Karpas-422 (cell line): ENCODE results near the gene ENTHD1. TPM values are rescaled to one million over a fixed set of nuclear protein-coding genes. Genes with fewer than 3 reads are reported as not detected.
A peak's percentile ranks its signal among the peaks of the same experiment; 100 is the strongest.

Experiments
- DNase-seq: peaks from one replicate; pipeline ENCODE4 v3.0.0-alpha.2; 2015
- H2AFZ ChIP-seq: fragments of 200-600 bp; sonication (generic); 2 replicates; pipeline ENCODE4 v1.6.1; 2014; ENCODE audit warnings: antibody characterized with exemption, low read length, mixed read lengths
- H3K27ac ChIP-seq: fragments of 200-600 bp; sonication (generic); 2 replicates; pipeline ENCODE4 v1.5.1; 2014; ENCODE audit warnings: mild to moderate bottlenecking, low read length, moderate library complexity
- H3K27me3 ChIP-seq: fragments of 200-600 bp; sonication (generic); 2 replicates; pipeline ENCODE4 v1.6.1; 2014; ENCODE audit warnings: low read length, mixed read lengths
- H3K36me3 ChIP-seq: fragments of 200-600 bp; sonication (generic); 2 replicates; pipeline ENCODE4 v1.6.1; 2014; ENCODE audit warnings: low read length, mixed read lengths; ENCODE audit not compliant: insufficient read depth
- H3K4me1 ChIP-seq: fragments of 200-600 bp; sonication (generic); 2 replicates; pipeline ENCODE4 v1.6.1; 2014; ENCODE audit warnings: mild to moderate bottlenecking, low read length, mixed read lengths
- H3K4me2 ChIP-seq: fragments of 200-600 bp; sonication (generic); 2 replicates; pipeline ENCODE4 v1.6.1; 2014; ENCODE audit warnings: low read length, low read depth, mild to moderate bottlenecking; ENCODE audit not compliant: poor library complexity, severe bottlenecking
- H3K4me3 ChIP-seq: fragments of 200-600 bp; sonication (generic); 2 replicates; pipeline ENCODE4 v1.5.1; 2014; ENCODE audit warnings: mild to moderate bottlenecking, antibody characterized with exemption, low read length, mixed read lengths
- H3K79me2 ChIP-seq: fragments of 200-600 bp; sonication (generic); 2 replicates; pipeline ENCODE4 v1.6.1; 2014; ENCODE audit warnings: mild to moderate bottlenecking, low read length, mixed read lengths
- H3K9ac ChIP-seq: fragments of 200-600 bp; sonication (generic); 2 replicates; pipeline ENCODE4 v1.6.0; 2014; ENCODE audit warnings: low read length
- H3K9me2 ChIP-seq: fragments of 200-600 bp; sonication (generic), shearing (Covaris generic); replicated peaks from 2 replicates; pipeline ENCODE4 v1.6.0; 2014; ENCODE audit warnings: mild to moderate bottlenecking, low read length, moderate library complexity; ENCODE audit not compliant: insufficient read depth
- H3K9me3 ChIP-seq: fragments of 300-700, 200-600 bp; sonication (generic); 2 replicates; pipeline ENCODE4 v1.6.1; 2014; ENCODE audit warnings: low read length, mixed read lengths
- H4K20me1 ChIP-seq: fragments of 200-600 bp; sonication (generic); 2 replicates; pipeline ENCODE4 v1.6.1; 2014; ENCODE audit warnings: mild to moderate bottlenecking, antibody characterized with exemption, low read length, low read depth; ENCODE audit not compliant: insufficient read depth
- total RNA-seq: library from RNA; depleted of rRNA; stranded (reverse); fragments of >200 nt; shearing (Covaris generic); gene quantifications from 2 replicates; pipeline ENCODE4 v1.2.3, GENCODE V29; 2014; ENCODE audit warnings: low replicate concordance

The ENTHD1 gene
- total RNA-seq, 1 experiment from 2014 or later, result not detected

DNA sequence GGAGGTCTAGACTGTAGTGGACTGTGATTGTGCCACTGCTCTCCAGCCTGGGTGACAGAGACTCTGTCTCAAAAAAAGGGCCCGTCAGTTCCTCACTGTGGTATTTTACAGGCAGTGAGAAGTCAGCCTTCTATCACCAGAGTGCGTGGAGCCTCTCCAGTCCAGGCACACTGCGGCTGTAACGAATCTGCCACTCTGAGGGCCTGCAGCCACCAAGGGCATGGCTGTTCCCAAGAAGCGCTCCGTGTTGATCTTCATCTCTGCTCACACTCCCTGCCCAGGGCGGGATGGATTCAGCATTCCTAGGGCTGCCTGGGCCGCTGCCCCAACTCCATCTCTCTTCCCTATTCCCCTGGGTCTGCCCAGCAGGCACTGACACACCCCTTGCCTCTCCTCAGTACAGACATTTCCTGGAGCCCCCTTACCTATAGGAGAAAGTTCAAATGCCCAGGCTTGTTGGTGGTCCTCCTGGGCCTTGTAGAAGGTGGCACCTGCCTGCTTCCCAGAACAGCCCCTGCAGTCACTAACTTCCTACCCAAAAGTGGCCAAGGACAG, 174.6 kb downstream of the ENTHD1 start:
- Histone ChIP-seq H3K4me3 (no peak overlapping the region), H3K27ac (no peak overlapping the region), H2AFZ (no peak overlapping the region), H3K4me2 (no peak overlapping the region), H3K9ac (no peak overlapping the region), H3K9me2 (no peaks in the 10 kb centered on the region), H3K27me3 (no peaks in the 10 kb centered on the region), H3K36me3 (no peaks in the 10 kb centered on the region), H3K79me2 (no peaks in the 10 kb centered on the region), H3K9me3 (no peaks in the 10 kb centered on the region), H3K4me1 (peaks cover 5% of the 10 kb centered on the region), H4K20me1 (no peaks in the 10 kb centered on the region)
- DNase-seq, result no peak

DNA sequence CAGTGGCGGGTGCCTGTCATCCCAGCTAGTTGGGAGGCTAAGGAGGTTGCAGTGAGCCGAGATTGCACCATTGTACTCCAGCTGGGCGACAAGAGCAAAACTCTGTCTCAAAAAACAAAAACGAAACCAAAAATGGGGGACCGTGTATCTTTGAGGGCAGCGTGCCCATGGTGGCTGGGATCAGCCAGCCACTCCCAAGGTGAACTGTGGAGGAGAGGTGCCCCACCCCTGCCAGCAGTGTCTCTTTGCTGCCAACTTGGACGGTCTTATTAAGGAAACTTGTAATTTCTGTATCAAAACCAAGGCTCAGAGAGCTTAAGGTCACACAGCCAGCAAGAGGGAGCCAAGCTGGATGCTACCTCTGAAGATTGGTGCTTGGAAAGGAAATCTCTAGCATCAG, 175.4 kb downstream of the ENTHD1 start:
- Histone ChIP-seq H3K9me3 (no peaks in the 10 kb centered on the region), H3K4me3 (no peak overlapping the region), H3K27me3 (no peaks in the 10 kb centered on the region), H3K9me2 (no peaks in the 10 kb centered on the region), H3K4me2 (no peak overlapping the region), H3K79me2 (no peaks in the 10 kb centered on the region), H3K27ac (no peak overlapping the region), H4K20me1 (no peaks in the 10 kb centered on the region), H3K36me3 (no peaks in the 10 kb centered on the region), H2AFZ (no peak overlapping the region), H3K9ac (no peak overlapping the region), H3K4me1 (peaks cover 5% of the 10 kb centered on the region)
- DNase-seq, result no peak

DNA sequence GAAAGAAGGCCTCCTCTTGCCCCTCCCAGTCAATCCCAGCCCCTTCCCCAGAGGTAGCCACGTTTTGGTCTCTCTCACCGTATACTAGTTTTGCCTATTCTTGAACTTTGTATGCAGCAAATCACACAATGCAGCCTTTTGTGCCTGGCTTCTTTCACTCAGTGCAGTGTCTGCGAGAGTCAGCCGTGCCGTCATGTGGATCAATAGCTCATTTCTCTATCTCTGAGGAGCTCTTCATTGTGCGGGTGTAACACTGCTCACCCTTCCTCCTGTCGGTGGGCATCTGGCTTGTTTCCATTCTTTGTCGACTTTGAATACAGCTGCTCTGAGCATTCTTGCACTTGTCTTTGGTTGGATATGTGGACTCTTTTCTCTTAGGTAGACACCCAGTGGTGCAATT, 176.5 kb downstream of the ENTHD1 start:
- no peak overlapping the region for H3K4me2 ChIP-seq
- H3K4me3 ChIP-seq, result no peak overlapping the region
- H3K36me3 ChIP-seq, result no peaks in the 10 kb centered on the region
- no peaks in the 10 kb centered on the region for H3K9me2 ChIP-seq
- no peak overlapping the region for H3K9ac ChIP-seq
- H4K20me1 ChIP-seq, result no peaks in the 10 kb centered on the region; the same call in 1 of the 2 replicates
- no peak for DNase-seq
- H2AFZ ChIP-seq, result no peak overlapping the region
- no peak overlapping the region for H3K27ac ChIP-seq
- H3K27me3 ChIP-seq, result no peaks in the 10 kb centered on the region
- H3K79me2 ChIP-seq, result no peaks in the 10 kb centered on the region
- H3K9me3 ChIP-seq, result no peaks in the 10 kb centered on the region
- peaks cover 10% of the 10 kb centered on the region for H3K4me1 ChIP-seq

DNA sequence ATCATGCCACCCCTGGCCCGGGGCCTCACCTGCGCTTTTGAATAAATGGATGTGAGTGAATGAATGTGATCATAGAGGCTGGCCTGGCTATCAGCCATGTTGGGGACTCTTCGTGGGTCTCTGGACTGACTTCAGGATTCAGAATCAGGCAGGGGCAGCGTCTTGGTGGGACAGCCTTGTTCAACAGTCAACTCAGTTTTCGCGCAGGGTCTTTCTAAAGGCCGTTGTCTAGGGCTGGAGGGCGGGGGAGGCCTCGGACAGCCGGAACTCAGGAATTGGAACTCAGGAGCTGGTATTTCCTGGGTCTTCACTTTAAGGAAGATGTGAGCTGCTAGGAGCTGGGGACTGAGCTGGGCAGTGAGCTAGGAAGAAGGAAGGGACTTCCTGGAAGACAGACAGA, 177.0 kb downstream of the ENTHD1 start:
- no peak overlapping the region for H3K27ac ChIP-seq
- no peaks in the 10 kb centered on the region for H3K36me3 ChIP-seq
- no peak for DNase-seq
- no peak overlapping the region for H3K4me3 ChIP-seq
- peaks cover 10% of the 10 kb centered on the region for H3K4me1 ChIP-seq
- H3K9me2 ChIP-seq, result no peaks in the 10 kb centered on the region
- H3K9ac ChIP-seq, result no peak overlapping the region
- H2AFZ ChIP-seq, result no peak overlapping the region
- H4K20me1 ChIP-seq, result no peaks in the 10 kb centered on the region; the same call in 1 of the 2 replicates
- no peaks in the 10 kb centered on the region for H3K27me3 ChIP-seq
- no peak overlapping the region for H3K4me2 ChIP-seq
- H3K9me3 ChIP-seq, result no peaks in the 10 kb centered on the region
- no peaks in the 10 kb centered on the region for H3K79me2 ChIP-seq

DNA sequence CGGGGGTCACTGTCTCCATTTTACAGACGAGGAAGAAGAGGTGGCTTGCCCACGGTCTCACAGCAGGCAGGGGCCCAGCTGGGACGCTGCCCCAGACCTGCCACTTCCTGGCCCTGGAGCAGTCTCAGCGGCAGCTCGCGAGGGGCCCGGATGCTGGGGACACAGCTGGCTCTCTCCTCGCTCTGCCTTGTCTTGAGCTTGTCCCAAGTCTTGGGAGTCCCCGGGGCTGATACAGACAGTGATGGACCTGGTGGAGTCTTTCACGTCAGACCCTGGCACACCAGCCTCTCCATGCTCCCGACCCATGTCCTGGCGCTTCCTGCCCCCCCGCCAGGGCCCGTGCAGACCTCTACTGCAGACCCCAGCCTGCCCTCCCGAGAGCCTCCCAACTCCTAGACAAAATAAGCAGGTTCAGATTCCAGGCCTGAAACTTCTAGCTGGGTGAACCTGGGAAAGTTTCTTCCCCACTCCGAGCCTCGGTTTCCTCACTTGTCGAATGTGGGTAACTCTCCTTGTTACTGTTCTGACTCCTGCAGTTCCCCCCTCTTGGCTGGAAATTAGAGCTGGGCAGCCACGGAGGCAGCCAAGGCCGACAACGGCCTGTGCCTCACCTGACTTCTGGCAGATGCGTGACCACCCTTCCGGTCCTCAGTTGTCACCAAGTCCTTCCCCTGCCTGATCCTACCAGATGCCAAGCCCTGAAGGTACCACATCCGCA, 177.6 kb downstream of the ENTHD1 start:
- H3K9ac ChIP-seq, result no peak overlapping the region
- no peaks in the 10 kb centered on the region for H3K79me2 ChIP-seq
- H2AFZ ChIP-seq, result no peak overlapping the region
- no peak overlapping the region for H3K27ac ChIP-seq
- H3K27me3 ChIP-seq, result no peaks in the 10 kb centered on the region
- no peaks in the 10 kb centered on the region for H3K36me3 ChIP-seq
- no peak overlapping the region for H3K4me2 ChIP-seq
- H3K4me3 ChIP-seq, result no peak overlapping the region
- no peak for DNase-seq
- H3K9me3 ChIP-seq, result no peaks in the 10 kb centered on the region
- H4K20me1 ChIP-seq, result no peaks in the 10 kb centered on the region; the same call in 1 of the 2 replicates
- peaks cover 10% of the 10 kb centered on the region for H3K4me1 ChIP-seq
- no peaks in the 10 kb centered on the region for H3K9me2 ChIP-seq

DNA sequence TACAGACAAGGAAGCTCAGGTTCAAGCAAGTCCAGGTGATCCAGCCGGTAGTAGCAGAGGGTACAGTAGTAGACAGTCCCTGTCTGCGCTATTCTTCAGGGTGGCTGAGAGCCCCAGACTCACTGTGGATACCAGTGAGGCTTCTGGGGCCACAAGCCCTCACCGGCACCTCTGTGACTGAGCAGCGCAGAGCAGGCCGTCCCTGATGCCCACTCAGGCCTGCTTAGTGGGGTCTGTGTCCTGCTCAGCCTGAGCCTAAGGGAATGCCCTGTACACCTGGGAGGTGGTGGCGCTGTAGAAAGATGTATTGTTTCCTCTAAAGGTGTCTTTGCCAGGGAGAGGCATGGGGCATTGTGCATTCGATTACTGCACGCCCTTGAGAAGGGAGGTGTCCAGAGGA, 179.2 kb downstream of the ENTHD1 start:
- no peak overlapping the region for H3K4me3 ChIP-seq

DNA sequence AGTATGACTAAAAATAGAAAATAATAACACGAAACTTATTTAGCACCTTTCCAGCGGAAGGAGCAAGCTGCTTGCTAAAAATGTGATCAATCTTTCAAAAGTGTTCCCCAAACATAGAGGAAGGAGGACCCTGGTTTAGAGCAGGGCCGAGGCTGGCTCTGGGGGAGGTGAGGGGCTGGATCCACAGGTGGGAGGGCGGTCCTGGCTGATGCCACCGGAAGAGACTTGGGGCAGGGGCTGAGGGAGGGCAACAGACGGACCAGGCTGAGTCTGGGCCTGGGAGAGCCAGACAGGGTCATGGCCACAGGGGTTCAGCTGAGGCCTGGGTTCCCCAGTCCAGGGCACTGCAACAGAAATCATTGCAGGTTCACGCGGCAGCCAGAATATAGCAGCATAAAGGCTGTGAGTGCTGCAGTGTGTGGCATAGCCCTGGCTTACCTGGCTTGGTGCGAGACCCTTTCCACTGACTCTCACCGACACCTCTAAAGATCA, 179.7 kb downstream of the ENTHD1 start:
- Histone ChIP-seq H3K9me2 (no peaks in the 10 kb centered on the region), H3K27me3 (no peaks in the 10 kb centered on the region), H3K9ac (no peak overlapping the region), H3K36me3 (no peaks in the 10 kb centered on the region), H3K79me2 (no peaks in the 10 kb centered on the region), H3K27ac (no peak overlapping the region), H3K4me2 (no peak overlapping the region), H4K20me1 (no peaks in the 10 kb centered on the region; the same call in 1 of the 2 replicates), H3K4me3 (no peak overlapping the region), H3K9me3 (no peaks in the 10 kb centered on the region), H3K4me1 (peaks cover 5% of the 10 kb centered on the region), H2AFZ (no peak overlapping the region)
- no peak for DNase-seq

More for the DNA sequence above, 179.2 kb downstream of the ENTHD1 start:
- H3K9me2 ChIP-seq, result no peaks in the 10 kb centered on the region
- no peaks in the 10 kb centered on the region for H3K79me2 ChIP-seq
- no peak overlapping the region for H3K4me2 ChIP-seq
- H3K4me1 ChIP-seq, result peaks cover 5% of the 10 kb centered on the region
- H2AFZ ChIP-seq, result no peak overlapping the region
- no peak for DNase-seq
- no peaks in the 10 kb centered on the region for H3K36me3 ChIP-seq
- H3K27ac ChIP-seq, result no peak overlapping the region
- no peaks in the 10 kb centered on the region for H3K27me3 ChIP-seq
- H4K20me1 ChIP-seq, result no peaks in the 10 kb centered on the region; the same call in 1 of the 2 replicates
- H3K9me3 ChIP-seq, result no peaks in the 10 kb centered on the region
- H3K9ac ChIP-seq, result no peak overlapping the region

DNA sequence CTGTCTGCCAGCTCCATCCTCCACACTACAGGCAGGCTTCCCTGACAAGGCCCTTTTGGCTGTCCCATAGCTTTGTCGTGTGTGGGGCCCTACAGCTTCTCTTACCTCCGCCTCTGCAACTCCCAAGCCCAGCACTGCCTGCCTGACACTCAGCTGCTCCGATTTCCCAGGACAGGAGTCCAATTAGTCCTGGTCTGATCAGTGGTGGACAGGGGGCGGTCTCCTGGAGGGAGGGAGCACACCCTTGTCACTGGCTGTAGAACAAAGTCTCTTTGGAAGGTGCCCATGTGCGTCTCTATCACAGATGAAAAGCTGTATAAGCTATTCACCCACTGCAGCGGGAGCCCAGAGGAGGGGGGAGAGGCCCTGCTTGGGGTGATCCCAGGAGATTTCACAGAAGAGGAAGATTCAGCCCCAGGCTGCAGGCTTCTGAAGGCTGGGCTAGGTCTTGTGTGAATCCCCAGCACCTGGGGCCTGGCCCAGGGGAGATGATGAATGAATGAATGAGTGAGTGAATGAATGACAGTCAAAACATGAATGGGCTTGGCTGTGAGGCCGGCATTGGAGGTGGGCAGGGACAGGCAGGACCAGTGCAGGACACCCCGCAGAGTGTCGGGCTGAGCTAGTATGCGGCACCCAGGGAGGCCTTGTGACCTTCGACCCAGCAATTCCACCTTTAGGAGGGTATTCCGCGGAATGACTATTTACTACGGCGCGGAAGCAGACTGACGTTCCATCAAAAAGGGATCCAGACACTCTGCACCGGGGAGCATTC, 180.6 kb downstream of the ENTHD1 start:
- peaks cover 5% of the 10 kb centered on the region for H3K4me1 ChIP-seq
- peak; percentile 62 for DNase-seq
- H3K9me2 ChIP-seq, result no peaks in the 10 kb centered on the region
- H4K20me1 ChIP-seq, result no peaks in the 10 kb centered on the region; the same call in 1 of the 2 replicates
- no peak overlapping the region for H3K27ac ChIP-seq
- H3K79me2 ChIP-seq, result no peaks in the 10 kb centered on the region
- H3K4me3 ChIP-seq, result no peak overlapping the region
- no peak overlapping the region for H3K4me2 ChIP-seq
- no peaks in the 10 kb centered on the region for H3K36me3 ChIP-seq
- no peak overlapping the region for H3K9ac ChIP-seq
- H3K9me3 ChIP-seq, result no peaks in the 10 kb centered on the region
- H2AFZ ChIP-seq, result no peak overlapping the region
- no peaks in the 10 kb centered on the region for H3K27me3 ChIP-seq
